Measurements from ENCODE around the gene PARVA. TPM values are rescaled to one million over a fixed set of nuclear protein-coding genes. Genes with fewer than 3 reads are reported as not detected.

The PARVA gene
- total RNA-seq, 1 experiment from 2014 or later = 29.1 TPM

- DNase-seq (ENCODE audit: low read depth, low spot score) (no peak), ATAC-seq (no peak)
- no peaks in the 10 kb centered on the region for H3K4me1 ChIP-seq (ENCODE audit: control insufficient read depth, insufficient read depth, low read length)
- ChIA-PET CTCF (no interaction called here), POLR2A (no interaction called here)
- H3K4me3 ChIP-seq (ENCODE audit: low read depth in 2 of 2, low read length in 2 of 2) = no peak overlapping the region
- intact Hi-C loops (cut with micrococcal nuclease; ENCODE audit: unreplicated experiment) = no loop called here
- no TSS peak for BruUV-seq (replicated peaks)
- no peak overlapping the region for H3K27ac ChIP-seq (ENCODE audit: low read length)
- in situ Hi-C loops (cut with HindIII; ENCODE audit: low pct_unique_long_range_greater_than_20kb, low sequenced_read_pairs) = no loop called here
- no peaks in the 10 kb centered on the region for H3K27me3 ChIP-seq (ENCODE audit: control insufficient read depth, insufficient read depth, low read length)
- H3K36me3 ChIP-seq (ENCODE audit: control insufficient read depth, insufficient read depth, low read length) = no peaks in the 10 kb centered on the region
- TF ChIP-seq CTCF (IDR thresholded peaks at IDR 0.05) (no peak), REST (IDR thresholded peaks at IDR 0.05; ENCODE audit: insufficient read depth in 1 of 2, low read depth in 2 of 2, low read length in 1 of 2) (no peak), SIN3A (IDR thresholded peaks at IDR 0.05; ENCODE audit: borderline replicate concordance, insufficient read depth, low read depth, low read length) (no peak)
- no peaks in the 10 kb centered on the region for H3K9me3 ChIP-seq (ENCODE audit: control insufficient read depth, insufficient read depth, low read depth, low read length)
These were observed 23.8 kb upstream of the PARVA start for GRCh38 chr11:12353534-12353933.

DNA sequence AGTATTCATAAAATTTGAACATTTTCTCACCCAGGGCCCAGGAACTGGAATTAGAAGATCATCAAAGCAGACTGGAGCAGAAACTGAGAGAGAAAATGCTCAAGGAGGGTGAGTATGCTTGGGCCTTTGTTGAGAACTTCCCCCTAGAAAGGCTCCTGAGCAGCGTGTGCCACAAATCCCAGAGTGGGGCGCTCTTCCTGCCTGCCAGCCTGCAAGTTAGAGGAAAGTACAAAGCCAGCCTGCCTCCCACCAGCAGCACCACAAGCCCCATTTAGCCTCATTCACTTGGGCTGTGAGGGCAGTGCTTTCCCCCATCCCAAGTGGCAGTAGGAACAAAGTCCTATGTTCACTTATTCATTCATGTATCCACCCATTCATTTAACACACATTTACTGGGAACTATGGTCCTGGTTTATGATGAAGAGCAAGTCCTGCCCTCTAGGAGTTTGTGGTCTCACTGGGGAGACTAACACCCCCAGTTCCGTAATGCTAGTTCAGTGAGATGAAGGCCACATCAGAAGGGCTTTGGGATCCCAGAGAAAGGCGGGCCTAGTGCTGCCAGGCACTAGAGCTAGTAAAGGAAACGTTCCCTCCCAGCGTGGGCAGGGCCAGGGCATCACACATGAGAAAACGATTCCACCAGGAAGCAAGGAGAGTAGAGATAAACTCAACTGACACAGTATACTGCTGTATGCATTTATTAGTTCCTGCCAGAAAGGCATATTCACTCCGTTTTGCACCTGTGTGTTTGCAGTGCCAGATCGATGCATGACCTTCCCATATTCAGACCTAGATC, 22.4 kb upstream of the PARVA start:
- intact Hi-C loops (cut with micrococcal nuclease; ENCODE audit: unreplicated experiment) = no loop called here
- DNase-seq (ENCODE audit: low read depth, low spot score) = no peak
- POLR2A ChIA-PET = no interaction called here
- no peak overlapping the region for H3K27ac ChIP-seq (ENCODE audit: low read length)
- H3K9me3 ChIP-seq (ENCODE audit: control insufficient read depth, insufficient read depth, low read depth, low read length) = no peaks in the 10 kb centered on the region
- CTCF ChIA-PET = no interaction called here
- H3K36me3 ChIP-seq (ENCODE audit: control insufficient read depth, insufficient read depth, low read length) = no peaks in the 10 kb centered on the region
- ATAC-seq = no peak
- no TSS peak for BruUV-seq (replicated peaks)
- H3K4me3 ChIP-seq (ENCODE audit: low read depth in 2 of 2, low read length in 2 of 2) = no peak overlapping the region
- TF ChIP-seq REST (IDR thresholded peaks at IDR 0.05; ENCODE audit: insufficient read depth in 1 of 2, low read depth in 2 of 2, low read length in 1 of 2) = no peak
- TF ChIP-seq POLR2AphosphoS5 (IDR thresholded peaks at IDR 0.05; ENCODE audit: low read depth, low read length) = no peak
- no peak for TF ChIP-seq CTCF (IDR thresholded peaks at IDR 0.05)
- no peak for TF ChIP-seq SIN3A (IDR thresholded peaks at IDR 0.05; ENCODE audit: borderline replicate concordance, insufficient read depth, low read depth, low read length)
- TF ChIP-seq TCF7L2 (IDR thresholded peaks at IDR 0.05; ENCODE audit: low read depth, low read length) = no peak
- in situ Hi-C loops (cut with HindIII; ENCODE audit: low pct_unique_long_range_greater_than_20kb, low sequenced_read_pairs) = no loop called here
- no peaks in the 10 kb centered on the region for H3K4me1 ChIP-seq (ENCODE audit: control insufficient read depth, insufficient read depth, low read length)
- H3K27me3 ChIP-seq (ENCODE audit: control insufficient read depth, insufficient read depth, low read length) = no peaks in the 10 kb centered on the region

All from Panc1 (cell line).